Stomach (tissue), 4 donors: Measurements from ENCODE around the gene DYNC1LI2.

Experiments
- EP300 ChIP-seq: sonication (generic); formaldehyde crosslinking; IDR thresholded peaks from one replicate; pipeline ENCODE4 v1.6.1; 2017; ENCODE audit warnings: antibody characterized with exemption
- POLR2A ChIP-seq, 4 donors: fragments of 450-650 bp; IDR thresholded peaks; one replicate each; pipeline ENCODE4 v1.6.1; 2016; ENCODE audit warnings: antibody characterized with exemption in 4 of 4, control low read depth in 2 of 4, mild to moderate bottlenecking in 1 of 4, moderate library complexity in 1 of 4
- POLR2AphosphoS5 ChIP-seq, 3 donors: sonication (generic); formaldehyde crosslinking; IDR thresholded peaks; one replicate each; pipeline ENCODE4 v1.6.1; 2016; ENCODE audit warnings: antibody characterized with exemption in 3 of 3
- TF ChIP-seq, protein P1 (sequence below), 7 experiments: fragments of 450-650 bp in 4 of 7; fragments of 200-600 bp in 3 of 7; sonication (generic) in 3 of 7; IDR thresholded peaks; one replicate each; pipeline ENCODE4 v1.5.1; 2016 to 2019; ENCODE audit warnings: antibody characterized with exemption in 7 of 7, control low read depth in 2 of 7, mild to moderate bottlenecking in 1 of 7

DNA sequence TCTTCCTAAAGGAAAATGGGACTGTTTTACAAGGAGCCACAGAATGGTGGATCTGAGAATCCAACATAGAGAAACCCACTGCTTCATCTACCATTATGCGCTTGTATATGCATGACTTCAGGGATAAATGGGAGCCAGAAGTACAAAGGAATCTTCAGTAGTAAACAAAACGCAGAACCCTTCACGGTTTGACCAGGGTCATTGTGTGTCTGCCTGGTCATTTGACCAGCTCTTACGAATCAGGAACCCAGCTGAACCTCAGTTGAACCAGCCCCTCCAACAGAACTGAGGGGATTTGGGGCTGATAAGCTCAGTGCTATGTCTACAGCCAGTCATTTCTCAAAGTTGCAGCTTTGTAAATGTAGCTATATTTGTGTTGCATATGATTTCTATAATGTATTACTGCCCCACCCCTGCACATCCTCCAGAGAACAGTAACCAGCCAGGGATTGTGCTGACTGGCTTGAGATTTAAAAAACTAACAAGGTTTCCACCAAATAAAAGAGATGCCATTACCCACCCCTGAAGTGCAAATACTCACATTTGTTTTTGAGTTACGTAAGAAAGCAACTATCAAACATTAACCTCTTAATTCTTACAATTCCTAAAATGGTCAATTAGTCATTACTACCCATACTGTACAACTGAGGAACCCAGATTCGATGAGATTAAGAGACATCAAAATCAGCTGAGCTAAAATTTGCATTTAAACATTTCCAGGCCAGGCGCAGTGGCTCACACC lies 61.1 kb downstream of the DYNC1LI2 start:
- TF ChIP-seq POLR2A (IDR thresholded peaks at IDR 0.05), result no peak
- TF ChIP-seq POLR2AphosphoS5 (IDR thresholded peaks at IDR 0.05), result no peak
- TF ChIP-seq, protein P1, sequence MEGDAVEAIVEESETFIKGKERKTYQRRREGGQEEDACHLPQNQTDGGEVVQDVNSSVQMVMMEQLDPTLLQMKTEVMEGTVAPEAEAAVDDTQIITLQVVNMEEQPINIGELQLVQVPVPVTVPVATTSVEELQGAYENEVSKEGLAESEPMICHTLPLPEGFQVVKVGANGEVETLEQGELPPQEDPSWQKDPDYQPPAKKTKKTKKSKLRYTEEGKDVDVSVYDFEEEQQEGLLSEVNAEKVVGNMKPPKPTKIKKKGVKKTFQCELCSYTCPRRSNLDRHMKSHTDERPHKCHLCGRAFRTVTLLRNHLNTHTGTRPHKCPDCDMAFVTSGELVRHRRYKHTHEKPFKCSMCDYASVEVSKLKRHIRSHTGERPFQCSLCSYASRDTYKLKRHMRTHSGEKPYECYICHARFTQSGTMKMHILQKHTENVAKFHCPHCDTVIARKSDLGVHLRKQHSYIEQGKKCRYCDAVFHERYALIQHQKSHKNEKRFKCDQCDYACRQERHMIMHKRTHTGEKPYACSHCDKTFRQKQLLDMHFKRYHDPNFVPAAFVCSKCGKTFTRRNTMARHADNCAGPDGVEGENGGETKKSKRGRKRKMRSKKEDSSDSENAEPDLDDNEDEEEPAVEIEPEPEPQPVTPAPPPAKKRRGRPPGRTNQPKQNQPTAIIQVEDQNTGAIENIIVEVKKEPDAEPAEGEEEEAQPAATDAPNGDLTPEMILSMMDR (IDR thresholded peaks at IDR 0.05), result no peak
- TF ChIP-seq EP300, result no peak
